Measurements from ENCODE around the gene SLC43A1.
A peak's percentile ranks its signal among the peaks of the same experiment; 100 is the strongest.

SLC43A1 gene

DNA sequence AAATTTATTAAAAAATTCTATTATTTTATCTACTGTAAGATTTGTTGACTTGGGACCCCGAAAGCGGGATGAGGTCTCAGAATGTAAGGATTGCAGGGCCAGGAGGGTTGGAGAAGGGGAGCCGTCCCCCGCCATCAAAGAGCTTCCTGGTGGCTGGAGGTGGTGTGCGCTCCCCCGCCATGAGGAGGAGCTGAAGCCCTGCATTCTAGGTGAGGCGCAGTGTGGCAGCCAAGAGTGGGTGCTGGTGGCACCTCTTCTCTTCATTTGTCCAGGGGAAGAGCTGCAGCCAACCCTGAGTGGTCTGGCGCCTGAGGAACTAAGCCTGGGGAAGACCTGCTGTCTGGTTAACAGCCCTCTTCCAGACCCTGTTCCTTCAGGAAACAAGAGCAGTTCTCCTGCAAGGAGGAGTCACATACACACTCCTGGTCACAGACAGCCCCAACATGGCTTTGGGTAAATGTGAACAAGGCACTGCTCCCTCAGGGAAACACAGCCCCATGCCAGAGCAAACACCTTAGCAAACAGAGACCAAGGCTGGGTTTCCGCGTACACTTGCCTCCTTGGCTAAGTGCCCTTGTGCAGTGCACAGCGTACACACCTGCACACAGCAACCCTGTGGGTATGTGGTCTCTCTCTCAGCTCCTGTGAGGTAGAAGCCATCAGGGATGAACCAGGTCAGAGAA, 37.9 kb downstream of the SLC43A1 start:
- Histone ChIP-seq H3K9ac (no peak overlapping the region), H3K4me1 (peaks cover 2% of the 10 kb centered on the region), H3K27me3 (ENCODE audit: control insufficient read depth, insufficient read depth, low read length) (no peaks in the 10 kb centered on the region), H3K79me2 (no peaks in the 10 kb centered on the region), H3K4me3 (ENCODE audit: low read depth, low read length) (no peak overlapping the region), H3K27ac (no peak overlapping the region), H2AFZ (no peak overlapping the region), H3K36me3 (ENCODE audit: control insufficient read depth, insufficient read depth, low read length) (no peaks in the 10 kb centered on the region), H3K9me3 (ENCODE audit: control insufficient read depth, low read length) (no peaks in the 10 kb centered on the region), H3K4me2 (ENCODE audit: low read length) (no peak overlapping the region)
- TF ChIP-seq, protein P1, sequence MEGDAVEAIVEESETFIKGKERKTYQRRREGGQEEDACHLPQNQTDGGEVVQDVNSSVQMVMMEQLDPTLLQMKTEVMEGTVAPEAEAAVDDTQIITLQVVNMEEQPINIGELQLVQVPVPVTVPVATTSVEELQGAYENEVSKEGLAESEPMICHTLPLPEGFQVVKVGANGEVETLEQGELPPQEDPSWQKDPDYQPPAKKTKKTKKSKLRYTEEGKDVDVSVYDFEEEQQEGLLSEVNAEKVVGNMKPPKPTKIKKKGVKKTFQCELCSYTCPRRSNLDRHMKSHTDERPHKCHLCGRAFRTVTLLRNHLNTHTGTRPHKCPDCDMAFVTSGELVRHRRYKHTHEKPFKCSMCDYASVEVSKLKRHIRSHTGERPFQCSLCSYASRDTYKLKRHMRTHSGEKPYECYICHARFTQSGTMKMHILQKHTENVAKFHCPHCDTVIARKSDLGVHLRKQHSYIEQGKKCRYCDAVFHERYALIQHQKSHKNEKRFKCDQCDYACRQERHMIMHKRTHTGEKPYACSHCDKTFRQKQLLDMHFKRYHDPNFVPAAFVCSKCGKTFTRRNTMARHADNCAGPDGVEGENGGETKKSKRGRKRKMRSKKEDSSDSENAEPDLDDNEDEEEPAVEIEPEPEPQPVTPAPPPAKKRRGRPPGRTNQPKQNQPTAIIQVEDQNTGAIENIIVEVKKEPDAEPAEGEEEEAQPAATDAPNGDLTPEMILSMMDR (IDR thresholded peaks at IDR 0.05): no peak

DNA sequence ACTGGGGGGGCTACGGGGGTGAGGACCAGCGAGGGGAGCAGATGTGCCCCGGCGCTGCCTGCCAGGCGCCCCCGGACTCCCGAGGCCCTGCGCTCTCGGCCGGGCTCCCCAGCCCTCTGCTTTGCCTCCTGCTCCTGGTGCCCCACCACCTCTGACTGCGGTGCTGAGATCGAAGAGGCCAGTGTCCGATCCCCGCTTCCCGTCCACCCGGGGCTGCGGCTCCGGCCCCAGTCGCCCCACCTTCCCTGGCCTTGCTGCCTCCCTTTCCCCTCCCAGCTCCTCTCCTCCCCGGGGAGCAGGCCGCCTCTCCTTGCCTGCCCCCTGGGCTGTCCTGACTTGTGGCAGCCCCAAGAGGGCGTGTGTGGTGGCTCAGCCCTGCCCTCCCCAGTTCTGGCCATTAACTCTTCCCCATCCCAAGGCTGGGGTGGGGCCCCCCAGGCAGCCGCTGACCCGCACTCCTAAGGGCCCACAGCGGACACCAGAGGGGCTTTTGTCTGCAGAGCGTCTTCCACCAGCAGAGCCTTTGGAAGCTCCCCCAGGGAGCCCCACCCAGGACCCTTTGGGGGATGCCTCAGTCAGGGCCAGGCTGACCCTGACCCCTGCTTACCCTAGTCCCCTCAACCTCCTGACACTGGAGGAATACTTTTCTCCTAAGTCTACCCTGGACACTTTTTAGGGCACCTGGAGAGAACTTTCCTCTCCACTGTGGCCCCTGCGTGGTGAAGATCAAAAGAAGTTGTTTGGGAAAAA, 38.6 kb downstream of the SLC43A1 start:
- H3K9ac ChIP-seq: no peak overlapping the region
- H3K9me3 ChIP-seq (ENCODE audit: control insufficient read depth, low read length): no peaks in the 10 kb centered on the region
- no peak overlapping the region for H3K27ac ChIP-seq
- H3K27me3 ChIP-seq (ENCODE audit: control insufficient read depth, insufficient read depth, low read length): no peaks in the 10 kb centered on the region
- TF ChIP-seq, protein P1 (IDR thresholded peaks at IDR 0.05): peak; percentile 12
- H3K36me3 ChIP-seq (ENCODE audit: control insufficient read depth, insufficient read depth, low read length): no peaks in the 10 kb centered on the region
- peak overlapping the region; percentile 59 for H3K4me2 ChIP-seq (ENCODE audit: low read length)
- no peaks in the 10 kb centered on the region for H3K79me2 ChIP-seq
- H3K4me3 ChIP-seq (ENCODE audit: low read depth, low read length): peak overlapping the region; percentile 37
- peak overlapping the region; percentile 68 for H2AFZ ChIP-seq
- H3K4me1 ChIP-seq: peaks cover 2% of the 10 kb centered on the region

DNA sequence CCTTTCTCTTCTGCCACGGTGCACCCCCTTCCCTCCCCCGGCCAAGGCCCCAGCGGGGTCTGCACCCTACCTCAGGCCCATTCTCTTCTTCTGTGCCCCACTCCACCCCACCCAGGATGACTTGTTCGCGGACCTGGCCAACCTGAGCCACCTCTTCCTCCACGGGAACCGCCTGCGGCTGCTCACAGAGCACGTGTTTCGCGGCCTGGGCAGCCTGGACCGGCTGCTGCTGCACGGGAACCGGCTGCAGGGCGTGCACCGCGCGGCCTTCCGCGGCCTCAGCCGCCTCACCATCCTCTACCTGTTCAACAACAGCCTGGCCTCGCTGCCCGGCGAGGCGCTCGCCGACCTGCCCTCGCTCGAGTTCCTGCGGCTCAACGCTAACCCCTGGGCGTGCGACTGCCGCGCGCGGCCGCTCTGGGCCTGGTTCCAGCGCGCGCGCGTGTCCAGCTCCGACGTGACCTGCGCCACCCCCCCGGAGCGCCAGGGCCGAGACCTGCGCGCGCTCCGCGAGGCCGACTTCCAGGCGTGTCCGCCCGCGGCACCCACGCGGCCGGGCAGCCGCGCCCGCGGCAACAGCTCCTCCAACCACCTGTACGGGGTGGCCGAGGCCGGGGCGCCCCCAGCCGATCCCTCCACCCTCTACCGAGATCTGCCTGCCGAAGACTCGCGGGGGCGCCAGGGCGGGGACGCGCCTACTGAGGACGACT, 39.3 kb downstream of the SLC43A1 start:
- H3K9me3 ChIP-seq (ENCODE audit: control insufficient read depth, low read length): no peaks in the 10 kb centered on the region
- TF ChIP-seq, protein P1 (IDR thresholded peaks at IDR 0.05): no peak
- H3K4me1 ChIP-seq: peaks cover 2% of the 10 kb centered on the region
- peak overlapping the region; percentile 37 for H3K4me3 ChIP-seq (ENCODE audit: low read depth, low read length)
- peak overlapping the region; percentile 59 for H3K4me2 ChIP-seq (ENCODE audit: low read length)
- H2AFZ ChIP-seq: peak overlapping the region; percentile 68
- no peaks in the 10 kb centered on the region for H3K79me2 ChIP-seq
- H3K36me3 ChIP-seq (ENCODE audit: control insufficient read depth, insufficient read depth, low read length): no peaks in the 10 kb centered on the region
- no peaks in the 10 kb centered on the region for H3K27me3 ChIP-seq (ENCODE audit: control insufficient read depth, insufficient read depth, low read length)
- H3K9ac ChIP-seq: no peak overlapping the region
- H3K27ac ChIP-seq: no peak overlapping the region

DNA sequence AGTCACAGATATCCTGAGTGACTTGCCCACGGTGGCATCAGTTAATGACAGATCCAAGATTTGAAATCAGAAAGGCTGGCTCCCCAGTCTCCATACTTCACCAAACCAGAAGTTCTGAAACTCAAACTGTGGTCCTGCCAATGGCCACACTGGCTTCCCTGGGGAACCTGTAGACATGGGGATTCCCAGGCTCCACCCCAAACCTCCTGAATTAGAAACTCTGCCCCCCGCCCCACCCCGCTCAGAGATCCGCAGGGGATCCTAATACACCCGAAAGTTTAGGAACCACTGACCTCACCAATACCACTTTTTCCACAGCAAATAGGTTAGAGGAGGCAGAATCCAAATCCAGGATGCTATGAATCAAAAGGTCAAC, 39.8 kb downstream of the SLC43A1 start:
- Histone ChIP-seq H3K9ac (no peak overlapping the region), H3K27me3 (ENCODE audit: control insufficient read depth, insufficient read depth, low read length) (no peaks in the 10 kb centered on the region), H3K27ac (no peak overlapping the region), H3K4me2 (ENCODE audit: low read length) (no peak overlapping the region), H3K36me3 (ENCODE audit: control insufficient read depth, insufficient read depth, low read length) (no peaks in the 10 kb centered on the region), H3K4me3 (ENCODE audit: low read depth, low read length) (no peak overlapping the region), H3K79me2 (no peaks in the 10 kb centered on the region), H3K9me3 (ENCODE audit: control insufficient read depth, low read length) (no peaks in the 10 kb centered on the region), H3K4me1 (peaks cover 2% of the 10 kb centered on the region), H2AFZ (no peak overlapping the region)
- TF ChIP-seq, protein P1 (IDR thresholded peaks at IDR 0.05): no peak

All from parathyroid adenoma (tissue), 2 donors.